NCI-H2029 (cell line): ENCODE results near the gene EFCAB8.

Source experiments
- DNase-seq: peaks from one replicate; lab custom pipeline; 2025; lab: John Stamatoyannopoulos, UW

Gene EFCAB8

DNA sequence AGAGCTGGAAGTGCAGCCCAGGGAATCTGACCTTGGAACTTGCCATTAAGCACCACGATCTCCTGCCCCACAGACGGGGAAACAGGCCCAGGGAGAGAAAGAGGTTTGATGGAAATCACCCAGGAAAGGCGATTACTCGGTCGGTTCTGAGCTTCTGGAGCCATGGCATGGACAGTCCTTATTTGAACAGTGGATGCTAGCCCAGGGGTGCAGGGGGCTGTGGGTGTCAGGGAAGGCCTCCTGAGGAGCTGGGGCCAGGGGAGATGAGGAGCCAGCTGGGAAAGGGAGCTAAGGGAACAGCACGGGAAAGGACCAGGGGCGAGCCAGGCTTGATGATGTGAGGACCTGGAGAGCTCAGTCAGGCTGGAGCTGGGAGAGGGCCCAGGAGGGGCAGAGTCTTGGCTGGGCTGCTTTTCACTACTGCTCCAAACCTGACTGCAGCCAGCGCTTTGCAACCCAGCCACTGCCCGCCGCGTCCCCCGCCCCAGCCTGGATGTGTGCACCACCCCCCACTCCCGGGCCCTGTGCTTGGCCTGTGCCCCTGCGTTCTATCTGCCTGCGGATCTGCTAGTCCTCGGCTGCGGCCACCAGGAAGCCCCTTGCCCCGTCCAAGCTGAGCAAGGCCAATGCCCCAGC, 127.7 kb downstream of the EFCAB8 start:
- DNase-seq, result no peak

DNA sequence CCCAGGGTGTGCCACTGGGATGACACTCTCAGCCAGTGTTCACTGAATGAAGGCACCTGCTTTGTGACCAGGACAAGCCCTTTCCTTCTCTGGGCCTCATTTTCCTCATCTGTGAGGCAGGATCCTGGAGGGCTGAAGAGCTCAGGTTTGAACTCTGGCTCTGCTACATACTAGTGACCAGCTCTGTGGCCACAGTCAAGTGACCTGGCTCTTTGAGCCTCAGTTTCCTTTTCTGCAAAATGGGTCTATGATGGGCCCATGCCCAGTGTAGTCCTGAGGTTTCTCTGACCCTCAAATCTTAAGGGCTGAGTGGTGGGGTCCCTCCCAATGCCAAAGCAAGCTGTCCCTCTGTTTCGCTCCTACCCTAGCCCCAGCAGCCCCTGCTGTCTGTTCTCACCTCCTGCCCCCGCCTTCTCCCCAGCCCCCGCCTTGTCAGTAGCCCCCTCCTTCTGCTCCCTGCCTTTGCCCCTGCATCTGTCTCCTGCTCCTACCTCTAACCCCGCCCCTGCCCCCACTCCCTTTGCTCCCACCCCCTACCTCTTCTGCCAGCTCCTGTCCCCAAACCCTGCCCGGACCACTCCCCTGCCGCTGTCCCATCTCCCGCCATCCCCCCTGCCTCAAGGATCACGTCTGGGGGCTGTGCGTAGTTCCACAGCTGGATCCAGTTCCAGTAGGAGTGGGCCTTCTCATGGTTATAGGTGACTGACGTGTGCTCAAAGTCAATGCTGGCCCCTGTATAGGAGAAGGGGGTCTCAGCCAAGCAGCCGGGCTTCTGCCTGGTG, 128.5 kb downstream of the EFCAB8 start:
- DNase-seq, result no peak

- DNase-seq, result no peak
Measured at GRCh38 chr20:32988008-32988407, 129.3 kb downstream of the EFCAB8 start.

DNA sequence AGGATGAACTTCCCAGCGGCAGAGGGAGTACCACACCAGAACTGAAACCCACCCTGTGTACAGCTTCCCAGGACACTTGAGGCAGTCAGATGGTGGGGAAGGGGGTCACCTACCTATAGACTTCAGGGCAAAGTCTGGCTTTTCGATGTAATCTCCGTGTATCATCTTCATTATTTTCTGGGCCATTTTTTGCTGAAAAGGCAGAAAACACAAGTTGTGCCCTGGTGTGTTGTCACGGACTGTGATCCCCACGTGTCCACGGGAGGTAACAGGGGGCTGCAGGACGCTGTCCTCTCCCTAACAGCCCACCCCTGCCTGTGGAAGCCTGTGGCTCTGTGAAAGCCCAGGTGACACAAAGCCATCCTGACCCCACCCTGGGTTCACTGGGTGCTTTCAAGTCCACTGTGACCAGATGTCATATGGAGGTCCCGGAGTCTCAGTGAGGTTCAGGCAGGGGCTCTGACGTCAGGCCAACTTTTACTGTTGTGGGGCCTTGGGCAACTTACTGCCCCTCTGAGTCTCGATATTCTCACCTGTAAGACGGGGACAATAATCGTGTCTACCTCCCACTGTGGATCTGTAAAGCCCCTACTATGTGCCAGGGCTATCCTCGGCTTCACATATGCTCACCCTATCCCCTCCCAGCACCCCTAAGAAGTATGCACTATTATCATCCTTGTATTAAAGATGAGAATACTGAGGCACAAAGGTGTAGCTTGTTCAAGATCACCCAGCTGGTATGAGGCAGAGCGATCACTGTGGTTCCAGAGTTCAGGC, 131.0 kb downstream of the EFCAB8 start:
- no peak for DNase-seq

- DNase-seq, result no peak
Measured at GRCh38 chr20:32990426-32990825, 131.7 kb downstream of the EFCAB8 start.

DNA sequence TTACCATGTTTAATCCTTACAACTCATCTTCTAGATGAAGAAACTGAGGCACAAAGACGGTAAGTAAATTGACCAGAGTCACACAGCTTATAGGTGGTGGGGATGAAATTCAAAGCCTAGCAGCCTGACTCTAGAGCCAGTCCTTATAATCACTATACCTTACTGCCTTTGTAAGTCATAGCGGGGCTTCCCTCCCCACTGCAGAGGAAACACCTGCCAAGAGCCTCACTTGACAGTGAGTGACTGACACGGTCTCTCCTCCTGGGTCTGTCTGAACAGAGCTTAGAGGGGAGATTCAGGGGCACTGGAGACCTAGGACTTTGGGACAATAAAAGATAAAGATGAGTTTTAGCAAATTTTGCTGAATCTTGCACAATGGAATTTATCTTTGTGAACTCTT, 132.7 kb downstream of the EFCAB8 start:
- no peak for DNase-seq

GRCh38 chr20:32991792-32992641, 133.3 kb downstream of the EFCAB8 start:
- no peak for DNase-seq

DNA sequence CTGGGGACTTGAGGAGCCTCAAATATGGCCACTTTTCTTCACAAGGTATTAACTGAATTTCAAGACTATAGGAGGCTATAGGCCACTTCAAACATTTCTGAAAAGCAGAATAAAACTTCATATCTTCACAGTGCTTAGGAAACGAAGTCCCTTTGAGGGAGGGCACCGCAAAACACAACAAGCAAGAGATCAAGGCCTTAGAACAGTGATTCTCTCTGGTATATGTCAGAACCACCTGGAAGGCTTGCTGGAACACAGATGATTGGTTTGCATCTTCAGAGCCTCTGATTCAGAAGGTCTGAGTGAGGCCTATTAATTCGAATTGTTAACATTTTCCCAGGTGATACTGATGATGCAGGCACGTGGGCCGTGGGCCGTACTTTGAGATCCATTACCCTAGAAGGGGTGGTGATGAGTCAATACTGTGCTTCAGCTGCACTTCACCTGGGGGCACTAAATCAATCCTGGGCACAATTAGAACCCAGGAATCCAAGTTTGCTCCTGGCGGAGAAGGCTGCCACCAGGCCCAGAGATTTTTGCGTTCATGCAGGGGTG, 134.8 kb downstream of the EFCAB8 start:
- no peak for DNase-seq

- no peak for DNase-seq
Measured at GRCh38 chr20:32995802-32996201, 137.1 kb downstream of the EFCAB8 start.

DNA sequence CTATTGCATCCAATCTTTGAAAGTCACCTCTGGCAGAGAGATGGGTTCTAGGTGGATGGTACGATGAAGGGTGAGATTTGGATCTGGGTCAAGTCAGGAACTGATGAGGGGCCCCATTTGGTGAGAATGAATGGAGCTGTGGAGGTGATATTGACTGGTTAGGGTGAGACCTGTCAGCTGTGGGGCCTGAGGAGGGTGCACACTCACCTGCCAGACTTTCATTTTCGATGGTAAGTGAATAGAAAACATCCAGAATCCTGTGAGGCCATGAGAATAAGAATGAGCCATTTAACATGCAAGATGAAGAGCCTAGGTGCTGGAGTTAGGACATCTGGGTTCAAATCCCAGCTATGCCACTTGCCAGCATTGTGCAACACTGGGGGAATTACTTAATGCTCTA, 138.7 kb downstream of the EFCAB8 start:
- no peak for DNase-seq

DNA sequence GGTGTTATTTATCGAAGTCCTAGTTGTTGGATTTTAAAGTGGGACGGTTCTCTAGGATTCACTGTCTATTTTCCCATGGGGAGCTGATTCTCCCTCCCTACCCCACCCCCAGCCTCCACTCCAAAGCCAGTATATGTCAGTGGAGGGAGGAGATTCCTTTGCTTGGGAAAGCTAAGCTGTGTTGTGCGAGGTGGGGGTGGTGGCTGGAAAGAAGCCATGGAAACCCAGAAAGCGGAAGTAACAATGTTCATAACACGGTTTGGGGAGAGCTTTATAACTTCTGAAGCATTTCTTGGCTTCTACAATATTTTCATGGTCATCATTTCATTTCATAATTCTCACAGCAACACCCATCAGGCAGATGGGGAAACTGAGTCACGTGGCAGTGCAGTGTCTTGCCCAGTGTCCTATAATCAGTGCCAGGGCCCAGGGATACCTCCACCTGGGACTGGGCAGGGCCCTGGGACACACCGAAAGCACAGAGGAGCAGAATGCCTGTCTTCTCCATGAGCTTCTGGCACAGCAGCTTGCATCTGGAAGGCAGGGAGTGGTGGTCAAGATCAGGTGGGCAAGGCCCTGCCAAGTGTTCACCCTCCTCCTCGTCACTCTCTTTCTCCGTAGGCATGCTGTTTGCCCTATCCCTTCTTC, 141.0 kb downstream of the EFCAB8 start:
- no peak for DNase-seq

- DNase-seq, result no peak
Measured at GRCh38 chr20:33000802-33001466, 142.2 kb downstream of the EFCAB8 start.

GRCh38 chr20:33002087-33002808, 143.5 kb downstream of the EFCAB8 start:
- no peak for DNase-seq

DNA sequence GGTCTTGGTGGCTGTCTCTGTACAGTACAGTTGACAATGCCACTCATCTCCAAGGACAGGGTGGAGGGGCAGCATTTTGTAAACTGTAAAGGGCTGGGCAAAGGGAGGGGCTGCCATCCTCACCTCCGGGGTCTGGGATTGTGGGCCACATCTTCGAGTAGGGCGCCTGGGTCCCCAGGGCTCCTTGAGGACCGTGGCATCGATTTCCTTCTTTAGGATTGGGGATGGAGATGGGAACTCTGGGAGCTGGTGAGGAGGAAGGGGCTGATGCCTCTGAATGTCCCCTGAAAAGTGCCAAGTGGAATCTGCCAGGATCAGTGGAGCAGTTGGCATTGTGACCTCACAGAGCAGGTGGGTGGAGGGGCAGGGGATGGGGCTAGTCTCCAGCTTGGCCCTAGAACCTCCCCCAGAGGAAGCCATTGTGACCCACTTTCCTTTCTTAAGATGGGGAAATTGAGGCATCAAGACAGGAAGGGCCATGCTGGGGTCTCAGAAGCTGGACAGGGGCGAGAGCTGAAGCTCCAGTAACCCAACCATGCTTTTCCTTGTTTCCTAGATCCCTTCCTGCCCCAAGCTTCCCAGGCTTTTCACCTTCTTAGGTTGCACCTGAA, 145.5 kb downstream of the EFCAB8 start, which contains the start of gene SUN5:
SUN5 (minus strand) TSS at position 293 of the 611 bp plus-strand sequence; CDS start at position 200, 93 bp downstream.
- DNase-seq, result no peak

DNA sequence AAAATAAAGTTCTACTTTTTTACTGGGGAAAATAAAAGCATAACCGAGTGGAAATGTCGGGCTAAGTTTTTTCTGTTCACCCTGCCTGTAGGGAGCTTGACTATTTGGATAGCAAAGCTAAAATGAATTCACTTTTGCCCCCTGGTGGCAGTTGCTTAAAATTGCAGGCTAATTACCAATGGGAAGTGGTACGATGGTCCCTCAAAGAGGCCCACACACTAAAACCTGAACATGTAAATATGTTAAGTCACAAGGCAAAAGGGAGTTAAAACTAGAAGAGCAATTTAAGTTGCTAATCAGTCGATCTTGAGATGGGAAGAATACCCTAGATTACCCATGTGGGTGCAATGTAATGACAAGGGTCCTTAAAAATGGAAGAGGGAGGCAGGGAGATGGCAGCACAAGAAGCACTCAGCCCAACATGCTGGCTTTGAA, 146.4 kb downstream of the EFCAB8 start:
- no peak for DNase-seq

- DNase-seq, result peak; percentile 77
Measured at GRCh38 chr20:33005908-33006775, 147.4 kb downstream of the EFCAB8 start.

DNA sequence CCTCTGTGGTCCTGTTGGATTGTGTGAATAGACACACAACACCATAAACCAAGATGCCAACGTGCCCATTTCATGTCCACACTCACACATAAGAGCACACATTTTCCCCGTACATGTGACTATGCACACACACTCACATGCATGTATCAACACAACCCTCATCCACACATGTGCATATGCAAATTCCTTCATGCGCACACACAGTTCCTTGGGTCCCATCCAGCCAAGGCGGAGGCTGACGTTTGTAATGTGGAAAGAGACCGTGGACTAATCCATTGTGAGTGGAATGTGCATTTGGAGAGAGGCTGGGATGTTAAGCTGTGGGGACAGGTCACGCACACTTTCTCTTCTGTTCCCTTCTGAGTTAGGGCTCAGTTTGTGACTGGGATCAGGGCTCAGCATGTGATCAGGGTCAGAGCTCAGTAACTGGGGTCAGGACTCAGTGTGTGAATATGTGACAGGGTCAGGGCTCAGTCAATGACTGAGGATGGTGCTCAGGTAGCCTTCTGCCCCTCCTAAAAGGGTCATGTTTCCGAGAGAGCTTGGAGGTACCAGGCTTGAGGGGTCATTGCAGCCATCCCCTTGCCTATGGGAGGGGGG, 148.2 kb downstream of the EFCAB8 start:
- DNase-seq, result no peak
